AG09309 (cell line): Measurements from ENCODE around the gene SNCG.
"Not testable (repeated sequence)": the region's sequence is repeated elsewhere in the genome, so short reads cannot be mapped to it uniquely, and the experiment has no call there.

Experiments
- DNase-seq: peaks from one replicate; pipeline ENCODE4 v3.0.0-alpha.2; 2010; ENCODE audit warnings: low read depth
- H3K4me3 ChIP-seq: 2 replicates; pipeline ENCODE4 v1.5.1; 2011; ENCODE audit warnings: mild to moderate bottlenecking, low read depth, low read length, moderate library complexity; ENCODE audit not compliant: control insufficient read depth
- TF ChIP-seq, protein P1 (sequence below): IDR thresholded peaks from 2 replicates; pipeline ENCODE4 v1.5.1; 2011; ENCODE audit warnings: mild to moderate bottlenecking, low read depth, low read length, inconsistent platforms; ENCODE audit not compliant: insufficient read depth, control insufficient read depth; ENCODE audit errors: missing control alignments

SNCG gene

DNA sequence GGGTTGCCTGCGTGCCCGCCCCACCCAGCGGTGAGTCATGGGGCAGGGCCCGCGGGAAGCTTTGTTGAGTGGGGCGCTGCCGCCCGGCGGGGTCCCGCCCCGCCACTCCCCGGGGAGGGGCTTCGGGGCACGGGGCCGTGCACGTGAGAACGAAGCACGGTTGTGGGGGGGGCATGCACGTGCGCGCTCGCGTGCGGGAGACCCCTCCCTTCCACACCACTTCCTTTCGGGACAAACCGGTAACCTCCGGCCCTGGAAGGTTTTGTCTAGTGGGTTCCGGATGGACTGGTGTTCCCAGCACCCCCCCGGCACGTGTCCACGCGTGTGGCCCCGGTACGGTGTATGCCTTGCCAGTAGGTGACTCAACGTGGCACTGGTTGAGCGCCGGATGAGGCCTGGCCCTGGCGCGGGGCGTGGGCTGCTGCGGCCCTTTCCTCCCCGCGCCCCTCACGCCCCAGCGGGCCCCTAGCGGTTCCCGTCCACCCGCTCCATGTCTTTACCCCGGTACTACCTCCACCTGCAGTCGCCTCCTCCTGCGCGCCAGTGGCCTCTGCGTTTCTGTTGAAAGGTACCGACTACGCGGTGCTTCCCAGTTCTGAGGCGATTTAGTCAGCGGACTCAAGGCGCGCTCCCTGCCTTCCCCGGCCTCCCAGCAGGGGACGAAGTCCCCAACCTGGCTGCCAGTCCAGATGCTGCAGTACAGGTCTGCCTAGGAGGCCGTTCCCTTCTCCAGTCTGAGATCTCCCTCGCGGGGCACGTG lies 13.0 kb downstream of the SNCG start:
- DNase-seq = peak; percentile 82
- H3K4me3 ChIP-seq = peak overlapping the region; percentile 70
- TF ChIP-seq, protein P1, sequence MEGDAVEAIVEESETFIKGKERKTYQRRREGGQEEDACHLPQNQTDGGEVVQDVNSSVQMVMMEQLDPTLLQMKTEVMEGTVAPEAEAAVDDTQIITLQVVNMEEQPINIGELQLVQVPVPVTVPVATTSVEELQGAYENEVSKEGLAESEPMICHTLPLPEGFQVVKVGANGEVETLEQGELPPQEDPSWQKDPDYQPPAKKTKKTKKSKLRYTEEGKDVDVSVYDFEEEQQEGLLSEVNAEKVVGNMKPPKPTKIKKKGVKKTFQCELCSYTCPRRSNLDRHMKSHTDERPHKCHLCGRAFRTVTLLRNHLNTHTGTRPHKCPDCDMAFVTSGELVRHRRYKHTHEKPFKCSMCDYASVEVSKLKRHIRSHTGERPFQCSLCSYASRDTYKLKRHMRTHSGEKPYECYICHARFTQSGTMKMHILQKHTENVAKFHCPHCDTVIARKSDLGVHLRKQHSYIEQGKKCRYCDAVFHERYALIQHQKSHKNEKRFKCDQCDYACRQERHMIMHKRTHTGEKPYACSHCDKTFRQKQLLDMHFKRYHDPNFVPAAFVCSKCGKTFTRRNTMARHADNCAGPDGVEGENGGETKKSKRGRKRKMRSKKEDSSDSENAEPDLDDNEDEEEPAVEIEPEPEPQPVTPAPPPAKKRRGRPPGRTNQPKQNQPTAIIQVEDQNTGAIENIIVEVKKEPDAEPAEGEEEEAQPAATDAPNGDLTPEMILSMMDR = no peak

DNA sequence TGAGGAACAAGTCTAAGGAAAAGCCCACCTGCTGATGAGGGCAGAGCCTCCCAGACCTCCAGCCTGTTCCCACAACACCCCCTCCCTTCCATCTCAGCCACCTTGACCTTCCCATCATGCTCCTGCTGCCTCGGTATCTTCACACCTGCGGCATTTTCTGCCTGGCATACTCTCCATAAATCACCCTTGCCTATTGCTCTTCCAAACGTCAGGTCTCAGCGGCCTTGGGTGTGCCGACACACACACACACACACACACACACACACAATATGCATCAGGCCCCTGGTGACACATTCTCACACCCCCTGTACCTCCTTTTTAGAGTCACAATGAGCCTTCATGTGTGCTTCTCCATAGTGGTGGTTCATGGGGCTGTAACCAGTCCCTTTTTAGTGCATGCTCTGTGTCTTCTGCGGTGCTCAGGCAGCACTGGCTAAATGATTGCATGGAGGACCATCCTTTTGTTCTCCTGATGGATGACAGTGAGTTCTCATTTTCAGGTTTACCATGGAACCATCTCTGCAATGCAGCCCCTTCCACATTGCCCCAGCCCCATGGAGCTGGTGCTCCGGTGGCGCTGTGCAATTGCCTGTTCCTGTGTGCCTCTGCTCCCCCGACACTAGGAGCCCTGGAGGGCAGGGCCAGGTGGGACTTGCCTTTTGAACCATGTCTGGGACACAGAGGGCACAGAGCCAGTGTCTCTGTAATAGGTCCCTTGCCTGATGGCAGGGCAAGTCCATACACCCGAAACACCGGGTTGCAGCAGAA lies 14.4 kb downstream of the SNCG start:
- TF ChIP-seq, protein P1 = no peak
- no peak for DNase-seq

GRCh38 chr10:86974484-86974883 lies 16.1 kb downstream of the SNCG start:
- TF ChIP-seq, protein P1 = no peak
- H3K4me3 ChIP-seq = no peak overlapping the region

More for the DNA sequence above, 14.4 kb downstream of the SNCG start:
- no peak overlapping the region for H3K4me3 ChIP-seq

GRCh38 chr10:86976362-86977056 lies 18.1 kb downstream of the SNCG start:
- TF ChIP-seq, protein P1 = no peak
- H3K4me3 ChIP-seq = no peak overlapping the region
- DNase-seq = no peak

More at GRCh38 chr10:86974484-86974883, 16.1 kb downstream of the SNCG start:
- no peak for DNase-seq

DNA sequence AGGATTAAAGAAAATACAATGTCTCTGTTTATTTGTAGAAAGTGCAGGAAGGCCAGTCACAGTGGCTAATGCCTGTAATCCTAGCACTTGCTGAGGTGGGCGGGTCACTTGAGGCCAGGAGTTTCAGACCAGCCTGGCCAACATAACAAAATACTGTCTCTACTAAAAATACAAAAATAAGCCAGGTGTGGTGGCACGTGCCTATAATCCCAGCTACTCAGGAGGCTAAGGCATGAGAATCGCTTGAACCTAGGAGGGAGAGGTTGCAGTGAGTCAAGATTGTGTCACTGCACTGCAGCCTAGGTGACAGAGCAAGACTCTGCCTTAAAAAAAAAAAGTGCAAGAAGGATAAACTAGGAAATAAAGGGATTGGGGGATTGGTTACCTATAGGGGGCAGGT lies 20.1 kb downstream of the SNCG start:
- not testable (repeated sequence) for H3K4me3 ChIP-seq, DNase-seq

GRCh38 chr10:86979296-86979818 lies 21.0 kb downstream of the SNCG start:
- TF ChIP-seq, protein P1 = no peak
- no peak for DNase-seq
- no peak overlapping the region for H3K4me3 ChIP-seq

DNA sequence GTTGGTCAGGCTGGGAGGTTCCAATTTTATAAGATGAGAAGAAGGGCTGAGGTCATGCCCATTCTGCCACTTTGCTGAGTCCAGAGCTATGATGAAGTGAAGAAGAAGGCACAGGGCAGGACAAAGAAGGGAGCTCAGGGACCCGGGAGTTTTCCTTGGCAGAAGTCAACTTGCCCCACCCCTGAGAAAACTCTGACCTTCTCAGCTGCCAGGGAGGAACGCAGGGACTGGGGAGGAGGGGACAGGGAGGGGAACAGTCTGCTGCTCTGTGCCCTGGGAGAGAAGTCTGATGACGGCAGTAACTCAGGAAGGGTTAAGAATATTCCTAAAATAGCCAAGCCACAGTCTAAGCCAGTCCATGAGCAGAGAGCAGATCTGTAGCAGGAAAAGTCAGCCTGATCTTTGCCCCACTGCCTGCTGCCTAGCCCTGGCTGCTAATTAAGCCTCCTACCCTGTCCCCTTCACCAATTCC lies 21.6 kb downstream of the SNCG start:
- no peak overlapping the region for H3K4me3 ChIP-seq
- no peak for DNase-seq
- TF ChIP-seq, protein P1 = no peak

DNA sequence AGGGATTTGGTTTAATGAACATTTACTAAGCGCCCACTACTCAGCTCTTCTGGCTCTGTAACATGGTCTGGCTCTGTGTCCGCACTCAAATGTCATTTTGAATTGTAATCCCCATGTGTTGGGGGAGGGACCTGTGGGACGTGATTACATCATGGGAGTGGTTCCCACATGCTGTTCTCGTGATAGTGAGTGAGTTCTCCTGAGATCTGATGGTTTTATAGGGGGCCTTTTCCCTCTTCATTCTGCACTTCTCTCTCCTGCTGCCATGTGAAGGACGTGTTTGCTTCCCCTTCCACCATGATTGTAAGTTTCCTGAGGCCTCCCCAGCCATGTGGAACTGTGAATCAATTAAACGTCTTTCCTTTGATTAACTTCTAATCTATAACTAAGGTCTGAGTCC lies 22.6 kb downstream of the SNCG start:
- H3K4me3 ChIP-seq, DNase-seq: not testable (repeated sequence)
